ENCODE data around the gene YAF2. TPM values are rescaled to one million over a fixed set of nuclear protein-coding genes. Genes with fewer than 3 reads are reported as not detected.
A peak's percentile ranks its signal among the peaks of the same experiment; 100 is the strongest.
"Not testable (repeated sequence)": the region's sequence is repeated elsewhere in the genome, so short reads cannot be mapped to it uniquely, and the experiment has no call there.

YAF2 gene
- total and polyA plus RNA-seq, 5 experiments from 2014 or later, result 10.6 to 42.8 (median 21.8) TPM

DNA sequence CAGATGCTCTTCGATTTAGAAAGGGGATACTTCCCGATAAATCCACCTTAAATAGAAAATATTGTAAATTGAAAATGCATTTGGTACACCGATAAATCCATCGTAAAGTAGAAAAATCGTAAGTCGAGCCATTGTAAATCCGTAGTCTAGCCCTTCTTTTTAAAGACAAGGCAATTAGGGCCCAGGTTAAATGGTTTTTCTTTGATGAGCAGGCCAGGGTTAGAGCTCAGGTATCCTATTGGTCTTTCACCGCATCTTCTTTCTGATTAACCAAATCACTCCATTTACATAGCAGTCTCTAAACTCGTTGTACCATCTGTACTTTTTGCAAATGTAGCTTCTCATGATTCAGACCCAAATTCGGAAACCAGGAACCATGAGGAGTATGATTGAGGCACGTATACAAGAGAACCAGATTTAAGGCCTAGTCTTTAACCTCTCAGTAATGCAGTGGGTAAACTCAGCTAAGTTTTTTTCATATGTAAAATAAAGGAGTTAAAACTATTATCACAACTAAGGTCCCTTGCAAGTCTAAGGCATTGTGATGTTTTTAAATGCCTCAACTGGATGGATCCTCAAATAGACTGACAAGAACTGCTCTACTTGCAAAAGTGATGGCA, 2.2 kb upstream of the YAF2 start:
- Mint-ChIP-seq H3K4me3 (no peak overlapping the region), H3K27ac (no peak overlapping the region), H3K4me1 (peaks cover 11 to 30% (median 24%) of the 10 kb centered on the region in 4 donors), H3K9me3 (no peaks in the 10 kb centered on the region), H3K27me3 (no peaks in the 10 kb centered on the region), H3K36me3 (peaks cover 1 to 6% (median 2%) of the 10 kb centered on the region in 3 donors)
- no peak for ATAC-seq
- POLR2A ChIA-PET, result no interaction called here
- DNase-seq, result no peak

DNA sequence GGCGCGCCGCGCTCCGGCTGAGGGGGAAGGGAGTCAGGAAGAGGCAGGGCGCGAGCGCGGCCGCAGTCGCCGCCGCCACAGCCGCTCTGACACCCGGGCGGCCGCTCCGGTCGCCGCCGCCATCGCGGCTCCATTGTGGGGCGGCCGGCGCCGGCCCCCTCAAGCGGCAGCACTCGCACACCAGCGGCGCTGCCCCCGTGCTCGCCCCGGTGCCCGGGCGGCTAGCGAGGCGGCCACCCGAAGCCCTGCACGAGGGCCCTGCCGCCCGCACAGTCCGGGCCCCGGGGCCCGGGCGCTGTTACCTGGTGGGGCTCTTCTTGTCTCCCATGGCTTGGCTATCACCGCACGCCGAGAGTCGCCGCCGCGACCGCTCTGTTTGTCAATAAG, 202 bp downstream of the YAF2 start:
- ATAC-seq, result peak; percentile 48 to 51
- peak in 2 of 10 donors; percentile 61 to 65 for DNase-seq
- H3K27me3 Mint-ChIP-seq, result no peaks in the 10 kb centered on the region
- POLR2A ChIA-PET, result interaction anchor here (0.7 to 2.9 kb wide), 2 partner anchors 89 to 93 kb away, joined by 4 to 9 read pairs; partner anchors contain the start of gene GXYLT1
- H3K27ac Mint-ChIP-seq, result peak overlapping the region in 9 of 10 donors; percentile 70 to 95 (median 92)
- no peaks in the 10 kb centered on the region for H3K9me3 Mint-ChIP-seq
- H3K4me1 Mint-ChIP-seq, result peaks cover 17 to 49% (median 39%) of the 10 kb centered on the region in 4 donors
- H3K4me3 Mint-ChIP-seq, result peak overlapping the region; percentile 76 to 98 (median 88)
- peaks cover 4 to 22% (median 10%) of the 10 kb centered on the region in 3 donors for H3K36me3 Mint-ChIP-seq

DNA sequence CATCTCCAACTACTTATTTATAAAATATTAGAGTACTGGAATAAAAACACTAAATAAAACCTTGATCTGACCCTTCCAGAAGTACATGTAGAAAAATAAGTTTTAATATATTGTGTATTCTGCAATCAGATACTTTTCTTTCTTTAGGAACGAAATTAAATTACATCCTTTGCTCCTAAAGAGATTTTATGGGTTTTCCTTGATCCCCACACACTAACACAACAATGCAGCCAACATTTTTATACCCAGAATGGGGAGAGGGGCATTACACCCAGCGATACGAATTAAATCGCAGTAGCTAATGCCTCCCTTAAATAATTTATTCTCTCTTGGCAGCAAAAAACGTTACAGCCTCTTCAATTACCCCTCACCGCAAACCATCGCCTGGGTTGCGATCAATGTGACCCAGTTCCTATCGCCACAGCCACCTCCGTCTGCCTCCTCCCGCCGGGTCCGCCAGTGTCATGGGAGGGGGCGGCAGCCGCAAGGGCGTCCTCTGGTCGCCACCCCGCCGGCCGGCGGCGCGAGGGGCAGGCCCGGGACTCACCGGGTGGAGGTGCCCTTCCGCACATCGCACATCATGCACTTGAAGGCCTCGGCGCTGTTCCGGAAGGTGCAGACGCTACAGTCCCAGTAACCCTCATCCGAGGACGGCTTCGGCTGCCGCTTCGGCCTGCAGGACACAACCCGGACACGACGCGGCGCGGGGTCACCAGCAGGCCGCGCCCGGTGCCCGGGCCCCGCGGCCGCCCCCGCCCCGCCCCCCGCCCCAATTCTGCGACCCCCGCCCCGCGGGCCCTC, 796 bp downstream of the YAF2 start:
- DNase-seq (peak; percentile 53 to 85 (median 64)), ATAC-seq (peak; percentile 73 to 74)
- peaks cover 4 to 26% (median 10%) of the 10 kb centered on the region in 3 donors for H3K36me3 Mint-ChIP-seq
- H3K27ac Mint-ChIP-seq, result peak overlapping the region; percentile 79 to 96 (median 94)
- H3K4me1 Mint-ChIP-seq, result peaks cover 20 to 55% (median 45%) of the 10 kb centered on the region in 4 donors
- H3K4me3 Mint-ChIP-seq, result peak overlapping the region; percentile 86 to 98 (median 93)
- no peaks in the 10 kb centered on the region for H3K27me3 Mint-ChIP-seq
- no peaks in the 10 kb centered on the region for H3K9me3 Mint-ChIP-seq
- POLR2A ChIA-PET, result interaction anchor here (0.6 to 2.9 kb wide), 3 partner anchors 31 to 98 kb away, joined by 3 to 9 read pairs (median 5); partner anchors contain the start of gene GXYLT1

DNA sequence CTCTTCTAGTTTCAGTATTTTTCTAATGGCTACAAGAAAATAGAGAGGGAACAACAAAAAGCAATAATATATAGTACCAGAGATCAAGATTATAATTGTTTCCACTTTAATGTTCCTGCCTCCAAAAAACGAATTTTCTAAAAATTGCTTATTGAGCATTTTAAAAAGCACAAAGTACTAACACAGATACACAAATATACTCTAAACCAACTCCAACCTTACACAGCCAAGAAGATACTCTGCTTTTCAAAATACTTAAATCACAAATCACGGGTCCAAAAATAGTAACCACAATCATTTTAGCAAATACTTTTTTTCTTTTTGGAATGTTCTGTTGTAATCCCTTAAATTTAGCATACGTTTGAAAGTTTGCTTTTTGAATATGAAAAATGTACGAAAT, 2.0 kb downstream of the YAF2 start:
- Mint-ChIP-seq H3K9me3 (no peaks in the 10 kb centered on the region), H3K4me1 (peaks cover 20 to 66% (median 52%) of the 10 kb centered on the region in 4 donors), H3K27me3 (no peaks in the 10 kb centered on the region), H3K27ac (peak overlapping the region in 9 of 10 donors; percentile 4 to 79 (median 48)), H3K36me3 (peaks cover 4 to 26% (median 10%) of the 10 kb centered on the region in 3 donors), H3K4me3 (peak overlapping the region; percentile 54 to 81 (median 69))
- no peak for ATAC-seq
- POLR2A ChIA-PET, result no interaction called here
- no peak for DNase-seq

DNA sequence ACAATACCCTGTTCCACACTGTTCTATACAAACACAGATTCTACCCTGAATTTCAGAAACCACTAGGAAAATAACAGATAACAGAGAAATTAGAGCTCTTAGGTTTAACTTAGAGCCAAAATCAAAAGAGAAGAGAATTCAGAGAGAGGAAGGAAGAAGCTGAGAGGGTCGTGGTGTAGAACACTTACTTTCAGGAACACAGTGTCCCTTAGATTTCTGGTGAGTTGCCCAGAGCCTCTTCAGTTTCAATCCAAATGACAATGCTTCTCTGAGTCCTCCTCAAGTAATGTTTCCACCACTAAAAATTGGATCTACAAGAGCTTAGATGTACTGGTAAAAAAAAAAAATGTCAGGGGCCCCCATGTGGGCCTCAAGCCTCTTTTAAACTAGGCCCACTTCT, 2.6 kb downstream of the YAF2 start:
- Mint-ChIP-seq H3K9me3 (no peaks in the 10 kb centered on the region), H3K4me1 (peaks cover 23 to 70% (median 56%) of the 10 kb centered on the region in 4 donors), H3K36me3 (peaks cover 4 to 28% (median 10%) of the 10 kb centered on the region in 3 donors), H3K27me3 (no peaks in the 10 kb centered on the region), H3K27ac (peak overlapping the region in 9 of 10 donors; percentile 3 to 79 (median 50)), H3K4me3 (peak overlapping the region in 9 of 10 donors; percentile 3 to 75 (median 63))
- POLR2A ChIA-PET, result no interaction called here
- ATAC-seq (no peak), DNase-seq (no peak)

DNA sequence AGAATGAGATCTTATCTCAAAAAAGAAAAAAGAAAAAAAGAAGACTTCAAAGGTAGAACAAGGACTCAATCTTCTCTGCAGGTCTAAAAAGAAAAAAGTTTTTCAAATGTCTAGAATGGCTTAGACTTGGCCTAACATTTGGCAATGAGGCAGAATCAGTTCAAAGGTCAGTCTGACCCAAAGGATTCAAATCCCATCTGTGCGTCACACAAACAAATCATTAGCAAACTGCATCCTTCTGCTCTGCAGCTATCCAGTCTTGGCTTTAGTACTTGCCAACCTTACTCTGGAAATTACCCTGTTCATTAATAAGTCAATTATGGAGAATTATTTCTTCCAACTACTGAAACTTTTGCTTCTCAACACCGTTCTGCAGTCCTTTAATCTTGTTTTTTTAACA, 3.1 kb downstream of the YAF2 start:
- ATAC-seq (no peak), DNase-seq (no peak)
- Mint-ChIP-seq H3K4me1 (peaks cover 26 to 74% (median 60%) of the 10 kb centered on the region in 4 donors), H3K36me3 (peaks cover 4 to 33% (median 10%) of the 10 kb centered on the region in 3 donors), H3K9me3 (no peaks in the 10 kb centered on the region), H3K27ac (peak overlapping the region in 6 of 10 donors; percentile 3 to 79 (median 60)), H3K27me3 (no peaks in the 10 kb centered on the region), H3K4me3 (peak overlapping the region; percentile 4 to 75 (median 60))
- POLR2A ChIA-PET, result no interaction called here

DNA sequence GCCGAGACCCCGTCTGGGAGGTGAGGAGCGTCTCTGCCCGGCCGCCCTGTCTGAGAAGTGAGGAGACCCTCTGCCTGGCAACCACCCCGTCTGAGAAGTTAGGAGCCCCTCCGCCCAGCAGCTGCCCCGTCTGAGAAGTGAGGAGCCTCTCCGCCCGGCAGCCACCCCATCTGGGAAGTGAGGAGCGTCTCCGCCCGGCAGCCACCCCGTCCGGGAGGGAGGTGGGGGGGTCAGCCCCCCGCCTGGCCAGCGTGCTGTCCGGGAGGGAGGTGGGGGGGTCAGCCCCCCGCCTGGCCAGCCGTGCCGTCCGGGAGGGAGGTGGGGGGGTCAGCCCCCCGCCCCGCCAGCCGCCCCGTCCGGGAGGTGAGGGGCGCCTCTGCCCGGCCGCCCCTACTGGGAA, 10.5 kb downstream of the YAF2 start:
- Mint-ChIP-seq H3K4me1 (peaks cover 8 to 40% (median 32%) of the 10 kb centered on the region in 4 donors), H3K36me3 (peaks cover 0 to 22% (median 18%) of the 10 kb centered on the region in 3 donors)
- DNase-seq, H3K27ac Mint-ChIP-seq, ATAC-seq, POLR2A ChIA-PET, H3K4me3 Mint-ChIP-seq, H3K27me3 Mint-ChIP-seq, H3K9me3 Mint-ChIP-seq: not testable (repeated sequence)

DNA sequence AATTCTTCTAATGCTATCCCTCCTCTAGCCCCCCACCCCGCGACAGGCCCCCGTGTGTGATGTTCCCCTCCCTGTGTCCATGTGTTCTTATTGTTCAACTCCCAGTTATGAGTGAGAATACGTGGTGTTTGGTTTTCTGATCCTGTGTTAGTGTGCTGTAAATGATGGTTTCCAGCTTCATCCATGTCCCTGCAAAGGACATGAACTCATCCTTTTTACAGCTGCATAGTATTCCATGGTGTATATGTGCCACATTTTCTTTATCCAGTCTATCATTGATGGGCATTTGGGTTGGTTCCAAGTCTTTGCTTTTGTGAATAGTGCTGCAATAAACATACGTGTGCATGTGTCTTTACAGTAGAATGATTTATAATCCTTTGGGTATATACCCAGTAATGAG, 13.5 kb downstream of the YAF2 start:
- H3K36me3 Mint-ChIP-seq, result peaks cover 0 to 18% (median 13%) of the 10 kb centered on the region in 3 donors
- H3K4me3 Mint-ChIP-seq, POLR2A ChIA-PET, ATAC-seq, H3K9me3 Mint-ChIP-seq, DNase-seq, H3K27me3 Mint-ChIP-seq: not testable (repeated sequence)
- H3K4me1 Mint-ChIP-seq, result peaks cover 8 to 43% (median 38%) of the 10 kb centered on the region in 4 donors
- H3K27ac Mint-ChIP-seq, result peak overlapping the region in 2 of 10 donors; percentile 25 to 34

DNA sequence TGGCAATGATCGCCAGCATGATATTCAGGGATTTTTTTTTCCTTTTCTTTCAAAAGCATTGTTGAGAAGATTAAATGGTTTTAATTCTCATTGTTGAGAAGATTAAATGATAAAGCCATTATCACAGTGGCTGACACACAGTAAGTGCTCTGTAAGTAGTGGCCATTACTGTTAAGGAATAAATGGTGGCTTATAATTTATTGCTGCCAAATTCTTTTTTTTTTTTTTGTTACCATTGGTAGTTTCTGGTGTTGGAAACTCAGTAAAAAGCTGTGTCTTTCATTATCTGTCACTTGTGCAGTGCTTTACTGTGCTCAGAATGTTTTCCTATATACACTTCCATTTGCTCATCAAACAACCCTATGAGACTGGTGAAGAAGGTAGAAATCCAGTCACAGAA, 15.3 kb downstream of the YAF2 start:
- Mint-ChIP-seq H3K27me3 (no peaks in the 10 kb centered on the region), H3K27ac (no peak overlapping the region), H3K4me1 (peaks cover 11 to 59% (median 53%) of the 10 kb centered on the region in 4 donors), H3K4me3 (no peak overlapping the region), H3K9me3 (peaks cover 0 to 7% (median 0%) of the 10 kb centered on the region in 9 donors), H3K36me3 (peaks cover 0 to 18% (median 13%) of the 10 kb centered on the region in 3 donors)
- POLR2A ChIA-PET, result no interaction called here
- no peak for DNase-seq
- no peak for ATAC-seq

DNA sequence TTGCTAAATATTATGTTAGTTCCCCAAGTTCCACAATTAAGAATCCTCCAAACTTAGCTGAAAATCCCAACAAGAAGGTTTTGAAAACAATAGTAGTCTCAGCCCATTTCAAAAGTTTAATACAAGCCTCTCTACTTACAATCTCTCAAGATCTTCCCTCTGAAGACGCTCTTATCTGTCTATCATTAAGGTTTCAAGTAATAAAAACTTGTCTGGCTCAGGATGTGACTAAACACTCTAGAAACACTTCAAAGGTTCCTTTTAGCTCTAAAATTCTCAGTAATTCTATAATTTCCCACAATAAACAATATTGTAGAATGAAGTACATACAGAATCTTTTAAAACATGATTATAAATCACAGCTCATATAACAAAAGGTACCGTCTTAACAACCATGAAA, 16.3 kb downstream of the YAF2 start:
- peak overlapping the region in 5 of 10 donors; percentile 1 to 31 (median 18) for H3K4me3 Mint-ChIP-seq
- H3K27ac Mint-ChIP-seq, result peak overlapping the region in 2 of 10 donors; percentile 6 to 8
- no peak for ATAC-seq
- H3K27me3 Mint-ChIP-seq, result no peaks in the 10 kb centered on the region
- H3K4me1 Mint-ChIP-seq, result peaks cover 15 to 65% (median 59%) of the 10 kb centered on the region in 4 donors
- H3K36me3 Mint-ChIP-seq, result peaks cover 0 to 18% (median 13%) of the 10 kb centered on the region in 3 donors
- DNase-seq, result no peak
- H3K9me3 Mint-ChIP-seq, result peaks cover 0 to 7% (median 0%) of the 10 kb centered on the region in 9 donors
- POLR2A ChIA-PET, result no interaction called here

DNA sequence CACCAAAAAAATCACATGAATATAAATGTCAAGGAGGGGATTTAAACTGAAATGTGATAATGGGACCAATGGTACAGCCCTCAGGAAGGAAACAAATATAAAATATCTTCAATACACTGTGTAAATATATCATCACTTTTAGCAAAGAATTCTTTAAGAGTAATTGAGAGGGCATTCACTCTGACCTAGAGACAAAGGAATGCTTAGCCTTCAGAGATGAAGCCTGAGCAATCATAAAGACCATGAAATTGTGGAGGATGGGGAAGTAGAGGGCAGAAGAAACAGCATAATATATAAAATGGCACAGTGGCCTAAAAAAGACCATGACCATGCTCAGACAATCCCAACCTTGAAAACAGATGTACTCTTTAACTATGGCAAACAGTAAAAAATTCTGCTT, 20.4 kb downstream of the YAF2 start:
- Mint-ChIP-seq H3K36me3 (peaks cover 0 to 5% (median 0%) of the 10 kb centered on the region in 3 donors), H3K27me3 (no peaks in the 10 kb centered on the region), H3K27ac (peak overlapping the region in 1 of 10 donors; percentile 17), H3K9me3 (no peaks in the 10 kb centered on the region), H3K4me3 (no peak overlapping the region), H3K4me1 (peaks cover 23 to 74% (median 64%) of the 10 kb centered on the region in 4 donors)
- POLR2A ChIA-PET, result no interaction called here
- ATAC-seq, result no peak
- no peak for DNase-seq

DNA sequence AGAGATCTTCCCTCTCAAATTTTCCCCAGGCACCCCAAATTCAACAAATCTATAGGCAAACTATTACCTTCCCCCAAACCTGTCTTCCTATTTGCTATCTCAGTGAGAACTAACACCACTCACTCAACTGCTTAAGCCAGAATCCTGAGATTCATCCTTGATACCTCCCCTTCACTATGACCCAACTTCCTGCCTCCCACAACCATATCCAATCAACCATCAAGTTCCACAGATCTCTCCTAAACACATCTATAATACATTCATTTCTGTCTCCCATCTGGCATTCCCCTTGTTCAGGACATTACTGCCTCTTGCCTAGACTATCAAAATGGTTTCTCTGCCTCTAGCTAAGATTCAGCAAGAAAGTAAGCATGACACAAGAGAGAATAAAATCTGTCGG, 21.3 kb downstream of the YAF2 start:
- Mint-ChIP-seq H3K27me3 (no peaks in the 10 kb centered on the region), H3K9me3 (no peaks in the 10 kb centered on the region), H3K4me3 (no peak overlapping the region), H3K4me1 (peaks cover 21 to 71% (median 56%) of the 10 kb centered on the region in 4 donors), H3K27ac (peak overlapping the region in 7 of 10 donors; percentile 1 to 28 (median 7)), H3K36me3 (peaks cover 0 to 5% (median 0%) of the 10 kb centered on the region in 3 donors)
- DNase-seq, result no peak
- POLR2A ChIA-PET, result no interaction called here
- ATAC-seq, result no peak

DNA sequence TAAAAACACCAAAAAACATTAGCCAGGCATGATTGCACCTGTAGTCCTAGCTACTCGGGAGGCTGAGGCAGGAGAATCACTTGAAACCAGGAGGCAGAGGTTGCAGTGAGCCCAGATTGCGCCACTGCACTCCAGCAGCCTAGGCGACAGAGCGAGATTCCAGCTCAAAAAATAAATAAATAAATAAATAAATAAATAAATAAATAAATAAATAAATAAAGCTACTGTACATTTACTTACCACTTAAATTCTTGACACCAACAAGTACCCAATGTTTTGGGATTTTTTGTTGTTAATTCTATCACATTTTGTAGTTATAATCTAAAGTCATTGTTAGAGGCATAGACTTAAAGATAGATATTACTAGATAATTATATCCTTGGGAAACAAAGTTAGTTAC, 22.3 kb downstream of the YAF2 start:
- DNase-seq, result not testable (repeated sequence)

More for the DNA sequence above, 22.3 kb downstream of the YAF2 start:
- H3K4me1 Mint-ChIP-seq, result peaks cover 18 to 62% (median 50%) of the 10 kb centered on the region in 4 donors
- H3K9me3 Mint-ChIP-seq, ATAC-seq, H3K27ac Mint-ChIP-seq, H3K4me3 Mint-ChIP-seq, H3K27me3 Mint-ChIP-seq, H3K36me3 Mint-ChIP-seq, POLR2A ChIA-PET: not testable (repeated sequence)

All from naive thymus-derived CD8-positive, alpha-beta T cell (primary cell).